HL-60 (cell line): ENCODE results near the gene GRID1.

Experiments used
- DNase-seq, 2 experiments: peaks; one replicate each; pipeline ENCODE4 v3.0.0-alpha.2; 2010 to 2020; ENCODE audit warnings: low read depth in 1 of 2, low spot score in 1 of 2
- H3K27ac ChIP-seq: fragments of 250-450 bp; sonication (Bioruptor Pico); replicated peaks from 2 replicates; pipeline ENCODE4 v1.5.1; 2020; ENCODE audit warnings: mild to moderate bottlenecking, moderate library complexity
- H3K27me3 ChIP-seq: fragments of 250-450 bp; sonication (Bioruptor Pico); 2 replicates; pipeline ENCODE4 v1.5.1; 2021; ENCODE audit warnings: mild to moderate bottlenecking, moderate library complexity; ENCODE audit not compliant: insufficient read depth, poor library complexity, severe bottlenecking
- H3K4me3 ChIP-seq: replicated peaks from 2 replicates; pipeline ENCODE4 v1.5.1; 2011; ENCODE audit warnings: mild to moderate bottlenecking, control low read depth, low read length; ENCODE audit not compliant: insufficient read depth
- CTCF ChIP-seq: IDR thresholded peaks from one replicate; pipeline ENCODE4 v1.5.1; 2011; ENCODE audit warnings: low read length, control low read depth, inconsistent platforms; ENCODE audit not compliant: insufficient read depth
- GABPA ChIP-seq: IDR thresholded peaks from 2 replicates; pipeline ENCODE4 v1.6.1; 2012; ENCODE audit warnings: low read depth
- POLR2AphosphoS5 ChIP-seq: IDR thresholded peaks from 2 replicates; pipeline ENCODE4 v1.6.1; 2012; ENCODE audit warnings: low read depth
- REST ChIP-seq: IDR thresholded peaks from 2 replicates; pipeline ENCODE4 v1.6.1; 2012; ENCODE audit warnings: low read depth; ENCODE audit not compliant: insufficient replicate concordance
- SPI1 ChIP-seq: IDR thresholded peaks from 2 replicates; pipeline ENCODE4 v1.6.1; 2012; ENCODE audit warnings: low read depth, mild to moderate bottlenecking, borderline replicate concordance

The GRID1 gene

GRCh38 chr10:86360657-86361056, 5.9 kb downstream of the GRID1 start:
- TF ChIP-seq POLR2AphosphoS5, result no peak
- TF ChIP-seq GABPA, result no peak
- TF ChIP-seq SPI1, result no peak
- no peak for DNase-seq
- Histone ChIP-seq H3K27ac (no peak overlapping the region), H3K27me3 (peaks cover 29% of the 10 kb centered on the region), H3K4me3 (no peak overlapping the region)

GRCh38 chr10:86359954-86360353, 6.6 kb downstream of the GRID1 start:
- peaks cover 22% of the 10 kb centered on the region for H3K27me3 ChIP-seq
- DNase-seq, result no peak
- no peak overlapping the region for H3K27ac ChIP-seq
- TF ChIP-seq GABPA, result no peak
- TF ChIP-seq SPI1, result no peak
- no peak for TF ChIP-seq CTCF
- TF ChIP-seq REST, result no peak
- TF ChIP-seq POLR2AphosphoS5, result no peak
- no peak overlapping the region for H3K4me3 ChIP-seq

GRCh38 chr10:86359111-86359510, 7.5 kb downstream of the GRID1 start:
- no peak overlapping the region for H3K4me3 ChIP-seq
- DNase-seq, result no peak

More at GRCh38 chr10:86359111-86359510, 7.5 kb downstream of the GRID1 start:
- Histone ChIP-seq H3K27me3 (peaks cover 14% of the 10 kb centered on the region), H3K27ac (no peak overlapping the region)
- TF ChIP-seq SPI1, result no peak
- no peak for TF ChIP-seq POLR2AphosphoS5
- TF ChIP-seq GABPA, result no peak
- no peak for TF ChIP-seq CTCF
- TF ChIP-seq REST, result no peak
